Common myeloid progenitor, CD34-positive (primary cell): ENCODE data around the gene RNU1-3. TPM values are rescaled to one million over a fixed set of nuclear protein-coding genes. Genes with fewer than 3 reads are reported as not detected.
"Not testable (repeated sequence)": the region's sequence is repeated elsewhere in the genome, so short reads cannot be mapped to it uniquely, and the experiment has no call there.

Experiments
- CTCF ChIA-PET: fragments of 350-600 bp; sonication (Branson Sonifier 250); formaldehyde crosslinking; loops from one replicate; lab custom pipeline; 2021; ENCODE audit warnings: antibody characterized with exemption; lab: Charles Lee
- POLR2A ChIA-PET: fragments of 350-600 bp; sonication (Branson Sonifier 250); formaldehyde crosslinking; loops from one replicate; lab custom pipeline; 2021; ENCODE audit warnings: antibody characterized with exemption; lab: Charles Lee
- DNase-seq, 3 donors: peaks; one replicate each; pipeline versions ENCODE4 v3.0.0 to v3.0.0-alpha.2; 2013
- H3K27ac ChIP-seq, 2 experiments: 1 replicate in 1 of 2; 2 replicates in 1 of 2; pipeline ENCODE4 v1.7.0; 2013; ENCODE audit warnings: inconsistent platforms in 2 of 2, low read length in 2 of 2, mild to moderate bottlenecking in 2 of 2, low read depth in 1 of 2, moderate library complexity in 1 of 2; ENCODE audit not compliant: severe bottlenecking in 2 of 2, insufficient read depth in 1 of 2, poor library complexity in 1 of 2
- H3K27me3 ChIP-seq, 5 experiments: replicated peaks in 2 of 5; 1 replicate in 3 of 5; 2 replicates in 2 of 5; pipeline versions ENCODE4 v1.6.1 to v1.7.0; 2013; ENCODE audit warnings: low read length in 4 of 5, mild to moderate bottlenecking in 2 of 5, moderate library complexity in 2 of 5, inconsistent platforms in 1 of 5; ENCODE audit not compliant: insufficient read depth in 5 of 5, control insufficient read depth in 4 of 5
- H3K36me3 ChIP-seq, 4 experiments: 1 replicate in 2 of 4; 2 replicates in 2 of 4; pipeline versions ENCODE4 v1.6.1 to v1.7.0; 2013; ENCODE audit warnings: low read length in 3 of 4, control low read depth in 1 of 4, mild to moderate bottlenecking in 1 of 4; ENCODE audit not compliant: control insufficient read depth in 4 of 4, insufficient read depth in 4 of 4
- H3K4me1 ChIP-seq, 4 experiments: 1 replicate in 3 of 4; 2 replicates in 1 of 4; pipeline versions ENCODE4 v1.6.1 to v1.7.1; 2013; ENCODE audit warnings: low read length in 3 of 4, mild to moderate bottlenecking in 3 of 4, control low read depth in 1 of 4, inconsistent platforms in 1 of 4, moderate library complexity in 1 of 4; ENCODE audit not compliant: control insufficient read depth in 4 of 4, insufficient read depth in 4 of 4; ENCODE audit errors: control extremely low read depth in 1 of 4
- H3K4me3 ChIP-seq, 7 experiments: 1 replicate in 4 of 7; 2 replicates in 3 of 7; pipeline versions ENCODE4 v1.5.1 to v1.7.0; 2013; ENCODE audit warnings: mild to moderate bottlenecking in 7 of 7, low read length in 6 of 7, moderate library complexity in 6 of 7, inconsistent platforms in 2 of 7, low read depth in 2 of 7, control low read depth in 1 of 7; ENCODE audit not compliant: insufficient read depth in 4 of 7, control insufficient read depth in 1 of 7; ENCODE audit errors: extremely low read depth in 1 of 7
- H3K9me3 ChIP-seq, 5 experiments: 1 replicate in 4 of 5; 2 replicates in 1 of 5; pipeline versions ENCODE4 v1.6.1 to v1.7.1; 2013; ENCODE audit warnings: low read length in 4 of 5, mild to moderate bottlenecking in 2 of 5, inconsistent platforms in 1 of 5, low read depth in 1 of 5, moderate library complexity in 1 of 5; ENCODE audit not compliant: control insufficient read depth in 4 of 5, insufficient read depth in 2 of 5; ENCODE audit errors: control extremely low read depth in 1 of 5
- WGBS: methylation state at CpG from one replicate; pipeline ENCODE4 v1.1.5; 2013; ENCODE audit not compliant: insufficient coverage; 5-methylcytosine and 5-hydroxymethylcytosine counted together
- polyA plus RNA-seq: library from polyadenylated mRNA; unstranded; fragments of 120-200 nt; gene quantifications from one replicate; pipeline ENCODE4 v1.2.1, GENCODE V29; 2013

RNU1-3 gene
- not detected for polyA plus RNA-seq

DNA sequence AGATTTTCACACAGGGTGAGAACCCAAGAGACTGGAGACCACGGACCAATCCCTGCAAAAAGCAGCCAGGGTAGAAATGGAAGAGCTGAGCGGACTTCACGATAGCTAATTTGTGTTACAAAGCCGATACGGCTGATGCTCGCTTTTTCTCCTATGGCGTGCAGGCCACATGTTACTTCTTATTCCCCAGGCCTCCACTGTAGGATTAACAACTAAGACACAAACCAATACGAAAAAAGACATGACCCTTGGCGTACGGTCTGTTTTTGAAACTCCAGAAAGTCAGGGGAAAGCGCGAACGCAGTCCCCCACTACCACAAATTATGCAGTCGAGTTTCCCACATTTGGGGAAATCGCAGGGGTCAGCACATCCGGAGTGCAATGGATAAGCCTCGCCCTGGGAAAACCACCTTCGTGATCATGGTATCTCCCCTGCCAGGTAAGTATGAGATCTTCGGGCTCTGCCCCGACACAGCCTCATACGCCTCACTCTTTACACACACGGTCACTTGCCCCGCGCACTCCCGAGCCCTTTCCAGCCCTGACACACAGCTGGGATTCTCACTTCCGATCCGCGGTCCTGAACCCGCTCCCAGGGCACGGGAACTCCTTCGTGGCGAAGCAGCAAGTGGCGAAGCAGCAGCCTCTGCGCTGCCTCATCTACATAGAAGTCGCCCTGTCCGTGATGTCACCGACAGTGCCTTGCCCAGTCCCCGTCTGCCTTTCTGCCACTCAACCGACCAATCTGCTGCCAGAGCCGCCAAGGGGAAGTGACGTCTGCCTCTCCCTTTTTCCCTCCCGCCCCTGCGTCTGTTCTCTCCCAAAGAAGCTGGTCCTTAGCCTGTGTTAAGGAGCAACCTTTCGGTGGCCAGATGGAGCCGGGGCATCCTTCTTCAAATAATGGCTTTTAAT, at the start of gene RNU1-3:
Gene RNU1-3 (minus strand): TSS at position 447 of the 912 bp plus-strand sequence.
- H3K27me3 ChIP-seq, H3K4me3 ChIP-seq, CTCF ChIA-PET, H3K9me3 ChIP-seq, POLR2A ChIA-PET, H3K36me3 ChIP-seq, H3K4me1 ChIP-seq, DNase-seq, H3K27ac ChIP-seq: not testable (repeated sequence)
- no CpG with 5 or more reads among the region's 45 CpGs for WGBS

DNA sequence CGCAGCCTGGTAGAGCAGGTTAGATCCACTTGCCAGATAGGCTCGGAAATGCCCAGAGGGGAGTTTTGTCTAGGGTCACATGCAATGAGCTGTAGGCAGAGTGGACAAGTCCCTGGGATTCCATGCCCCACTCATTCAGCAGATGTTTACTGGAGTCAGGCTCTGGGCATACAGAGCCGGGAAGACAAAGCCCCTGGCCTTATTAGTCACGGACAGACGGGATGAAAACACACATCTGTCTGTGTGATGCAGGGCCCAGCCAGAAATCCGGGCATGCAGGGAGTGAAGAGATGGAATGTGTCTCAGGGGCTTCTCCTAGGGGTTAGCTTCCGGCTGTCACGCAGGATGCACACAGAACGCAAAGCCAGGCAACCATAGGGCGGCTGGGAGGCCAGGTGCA, 46.7 kb upstream of the RNU1-3 start:
- H3K4me3 ChIP-seq, DNase-seq, H3K4me1 ChIP-seq, H3K27me3 ChIP-seq, H3K9me3 ChIP-seq, H3K27ac ChIP-seq, H3K36me3 ChIP-seq, POLR2A ChIA-PET: not testable (repeated sequence)
- WGBS: no CpG with 5 or more reads among the region's 10 CpGs
- CTCF ChIA-PET: interaction anchor here (1.1 to 15.7 kb wide), 2 partner anchors 8 to 10 kb away, joined by 3 to 170 read pairs; no protein-coding TSS in a partner anchor

DNA sequence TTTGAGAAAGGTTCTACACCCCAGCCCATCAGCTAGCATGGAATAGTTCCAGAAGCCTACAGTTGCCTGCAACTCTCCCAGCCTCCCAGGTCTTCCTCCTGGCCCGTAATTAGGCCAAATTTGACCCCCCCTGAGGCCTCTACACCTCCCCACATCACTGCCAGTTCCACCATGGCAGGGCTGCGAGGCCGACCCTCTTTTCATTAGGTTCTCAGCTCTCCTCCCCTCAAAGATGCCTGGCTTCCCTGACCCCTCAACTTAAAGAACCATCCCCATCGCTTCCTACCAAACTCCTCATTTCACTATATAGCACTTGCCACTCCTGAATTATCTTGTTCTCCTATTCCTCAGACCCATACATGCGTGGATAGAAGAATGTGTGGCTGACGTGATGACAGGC, 46.2 kb upstream of the RNU1-3 start:
- CTCF ChIA-PET: interaction anchor here (1.1 to 15.7 kb wide), 2 partner anchors 7 to 11 kb away, joined by 3 to 170 read pairs; no protein-coding TSS in a partner anchor
- DNase-seq, H3K4me1 ChIP-seq, H3K27ac ChIP-seq, H3K4me3 ChIP-seq, H3K27me3 ChIP-seq, H3K9me3 ChIP-seq, POLR2A ChIA-PET, H3K36me3 ChIP-seq: not testable (repeated sequence)
- WGBS: no CpG with 5 or more reads among the region's 6 CpGs

- H3K9me3 ChIP-seq, POLR2A ChIA-PET, H3K27me3 ChIP-seq, H3K36me3 ChIP-seq, H3K4me1 ChIP-seq, H3K27ac ChIP-seq, H3K4me3 ChIP-seq, DNase-seq: not testable (repeated sequence)
- CTCF ChIA-PET: interaction anchor here (1.1 to 15.7 kb wide), 2 partner anchors 7 to 11 kb away, joined by 3 to 170 read pairs; no protein-coding TSS in a partner anchor
- 100% methylated on average over 3 of the region's 14 CpGs for WGBS
Observed at GRCh38 chr1:16712582-16712981, 45.8 kb upstream of the RNU1-3 start.

DNA sequence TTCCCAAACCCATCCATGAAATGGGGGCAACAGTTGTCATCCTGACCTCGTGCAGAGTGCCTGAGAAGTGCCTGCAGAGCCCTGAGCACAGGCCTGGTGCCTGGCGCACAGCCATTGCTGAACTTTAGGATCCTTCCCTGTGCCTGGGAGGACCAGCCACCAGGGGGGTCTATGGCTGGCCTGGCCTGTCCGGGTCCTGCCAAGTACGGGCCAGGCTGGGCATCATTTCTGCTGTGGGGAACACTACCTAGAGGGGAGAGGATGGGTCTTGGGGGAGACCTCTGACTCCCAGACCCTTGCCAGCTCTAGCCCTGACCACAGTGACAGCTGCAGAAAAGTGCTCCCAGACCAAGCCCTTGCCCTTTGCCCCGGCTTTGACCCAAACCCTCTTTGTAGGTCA, 45.4 kb upstream of the RNU1-3 start:
- H3K36me3 ChIP-seq, DNase-seq, H3K4me3 ChIP-seq, H3K27me3 ChIP-seq, H3K4me1 ChIP-seq, H3K9me3 ChIP-seq, POLR2A ChIA-PET, H3K27ac ChIP-seq: not testable (repeated sequence)
- 100% methylated on average over 3 of the region's 5 CpGs for WGBS
- CTCF ChIA-PET: interaction anchor here (6.0 to 15.7 kb wide), 3 partner anchors 6 to 12 kb away, joined by 37 to 170 read pairs (median 170); no protein-coding TSS in a partner anchor

- H3K27me3 ChIP-seq, H3K9me3 ChIP-seq, H3K4me1 ChIP-seq, POLR2A ChIA-PET, DNase-seq, H3K4me3 ChIP-seq, H3K36me3 ChIP-seq, H3K27ac ChIP-seq: not testable (repeated sequence)
- WGBS: 82% methylated on average over 2 of the region's 13 CpGs
- CTCF ChIA-PET: interaction anchor here (0.7 to 12.6 kb wide), 7 partner anchors 9 to 163 kb away, joined by 3 to 170 read pairs (median 3); no protein-coding TSS in a partner anchor
Observed at GRCh38 chr1:16710618-16711017, 43.9 kb upstream of the RNU1-3 start.

GRCh38 chr1:16709659-16710087, 42.9 kb upstream of the RNU1-3 start:
- no CpG with 5 or more reads among the region's 3 CpGs for WGBS
- H3K4me1 ChIP-seq, POLR2A ChIA-PET, H3K4me3 ChIP-seq, H3K27ac ChIP-seq, H3K36me3 ChIP-seq, H3K27me3 ChIP-seq, H3K9me3 ChIP-seq: not testable (repeated sequence)
- CTCF ChIA-PET: interaction anchor here (0.7 to 12.6 kb wide), 6 partner anchors 10 to 164 kb away, joined by 3 to 170 read pairs (median 10); no protein-coding TSS in a partner anchor
- peak in 1 of 3 donors; percentile 27 for DNase-seq
